Astrocyte of the spinal cord (primary cell): Measurements from ENCODE around the gene PRPF40A.

Experiments
- DNase-seq: peaks from one replicate; pipeline ENCODE4 v3.0.0; 2011; ENCODE audit warnings: low read depth, low spot score
- H3K4me3 ChIP-seq: 2 replicates; pipeline ENCODE4 v1.5.1; 2011; ENCODE audit warnings: low read depth, mild to moderate bottlenecking, low read length, moderate library complexity
- CTCF ChIP-seq: IDR thresholded peaks from 2 replicates; pipeline ENCODE4 v1.5.1; 2012; ENCODE audit warnings: low read depth, mild to moderate bottlenecking, low read length, inconsistent platforms
- in situ Hi-C: cut with HindIII; loops from 2 replicates; pipeline ENCODE4 v1.10.0; 2017; ENCODE audit warnings: low sequenced_read_pairs

The PRPF40A gene

GRCh38 chr2:152609154-152609553 is 108.1 kb downstream of the PRPF40A start:
- in situ Hi-C loops, result no loop called here
- DNase-seq, result no peak
- TF ChIP-seq CTCF, result no peak
- no peak overlapping the region for H3K4me3 ChIP-seq

- no peak for DNase-seq
- in situ Hi-C loops, result no loop called here
- H3K4me3 ChIP-seq, result no peak overlapping the region
- TF ChIP-seq CTCF, result no peak
Observed at GRCh38 chr2:152607793-152608300, 109.4 kb downstream of the PRPF40A start.

GRCh38 chr2:152606941-152607340 is 110.3 kb downstream of the PRPF40A start:
- no peak overlapping the region for H3K4me3 ChIP-seq
- in situ Hi-C loops, result no loop called here
- TF ChIP-seq CTCF, result no peak
- no peak for DNase-seq

GRCh38 chr2:152606081-152606480 is 111.2 kb downstream of the PRPF40A start:
- in situ Hi-C loops, result no loop called here
- H3K4me3 ChIP-seq, result no peak overlapping the region
- no peak for DNase-seq
- no peak for TF ChIP-seq CTCF

GRCh38 chr2:152603166-152603565 is 114.1 kb downstream of the PRPF40A start:
- H3K4me3 ChIP-seq, result no peak overlapping the region
- TF ChIP-seq CTCF, result no peak
- no peak for DNase-seq
- in situ Hi-C loops, result no loop called here

GRCh38 chr2:152602750-152603149 is 114.5 kb downstream of the PRPF40A start:
- no peak for TF ChIP-seq CTCF
- no peak for DNase-seq
- in situ Hi-C loops, result no loop called here
- H3K4me3 ChIP-seq, result no peak overlapping the region
